Endodermal cell (in vitro differentiated cells): Measurements from ENCODE around the gene SLC28A1. TPM values are rescaled to one million over a fixed set of nuclear protein-coding genes. Genes with fewer than 3 reads are reported as not detected.
A peak's percentile ranks its signal among the peaks of the same experiment; 100 is the strongest.
"Not testable (repeated sequence)": the region's sequence is repeated elsewhere in the genome, so short reads cannot be mapped to it uniquely, and the experiment has no call there.

Experiments
- DNase-seq: peaks from one replicate; pipeline ENCODE4 v3.0.0-alpha.2; 2017
- H3K27ac ChIP-seq: 2 replicates; pipeline ENCODE4 v1.5.1; 2013; ENCODE audit warnings: mild to moderate bottlenecking, low read depth, low read length, moderate library complexity
- H3K27me3 ChIP-seq: 2 replicates; pipeline ENCODE4 v1.6.1; 2013; ENCODE audit warnings: mild to moderate bottlenecking, low read length, moderate library complexity; ENCODE audit not compliant: insufficient read depth, control insufficient read depth, poor library complexity, severe bottlenecking
- H3K36me3 ChIP-seq: 2 replicates; pipeline ENCODE4 v1.7.0; 2013; ENCODE audit warnings: mild to moderate bottlenecking, low read length, moderate library complexity; ENCODE audit not compliant: control insufficient read depth, insufficient read depth
- H3K4me1 ChIP-seq: one replicate; pipeline ENCODE4 v1.7.0; 2013; ENCODE audit warnings: low read length; ENCODE audit not compliant: control insufficient read depth, insufficient read depth
- H3K4me3 ChIP-seq: 2 replicates; pipeline ENCODE4 v1.5.1; 2013; ENCODE audit warnings: mild to moderate bottlenecking, low read length, moderate library complexity
- H3K9ac ChIP-seq: 2 replicates; pipeline ENCODE4 v1.6.1; 2013; ENCODE audit warnings: mild to moderate bottlenecking, low read length, moderate library complexity; ENCODE audit not compliant: poor library complexity, severe bottlenecking; ENCODE audit errors: extremely low read depth
- H3K9me3 ChIP-seq: 2 replicates; pipeline ENCODE4 v1.6.1; 2013; ENCODE audit warnings: mild to moderate bottlenecking, low read length, moderate library complexity; ENCODE audit not compliant: control insufficient read depth
- H3K27ac Mint-ChIP-seq: 2 replicates; pipeline ENCODE4 v1.8.0; 2020; ENCODE audit warnings: mixed read lengths
- H3K27me3 Mint-ChIP-seq: 2 replicates; pipeline ENCODE4 v1.8.0; 2021; ENCODE audit warnings: mild to moderate bottlenecking, mixed read lengths; ENCODE audit not compliant: insufficient read depth
- H3K36me3 Mint-ChIP-seq: 2 replicates; pipeline ENCODE4 v1.8.0; 2020; ENCODE audit warnings: low read depth, mixed read lengths
- H3K4me1 Mint-ChIP-seq: 2 replicates; pipeline ENCODE4 v1.8.0; 2020; ENCODE audit warnings: mixed read lengths
- H3K4me3 Mint-ChIP-seq: 2 replicates; pipeline ENCODE4 v1.8.0; 2020; ENCODE audit warnings: mild to moderate bottlenecking, moderate library complexity, mixed read lengths
- H3K9me3 Mint-ChIP-seq: 2 replicates; pipeline ENCODE4 v1.8.0; 2020; ENCODE audit warnings: mild to moderate bottlenecking, mixed read lengths
- WGBS, 2 experiments: methylation state at CpG; one replicate each; pipeline versions ENCODE4 v1.1.5 to v1.1.7; 2013; ENCODE audit warnings: missing lambda C conversion rate in 2 of 2, mixed read lengths in 1 of 2; ENCODE audit not compliant: insufficient coverage in 1 of 2, insufficient read length in 1 of 2; 5-methylcytosine and 5-hydroxymethylcytosine counted together
- total RNA-seq, 2 donors: library from RNA; stranded (reverse); fragmentation: NEBNext Ultra II Directional in 1 of 2; extraction: Animal tissue kit (Norgen Biotek cat#: 25700) in 1 of 2; gene quantifications; 2 replicates in 1 of 2; 3 replicates in 1 of 2; pipeline ENCODE4 v1.2.1, GENCODE V29; 2021
- TF ChIP-seq, protein P1 (sequence below): fragments of 200-600 bp; sonication (generic); conservative IDR thresholded peaks from 2 replicates; pipeline ENCODE4 v1.5.0; 2021; ENCODE audit warnings: antibody characterized with exemption, mild to moderate bottlenecking

Gene SLC28A1
- total RNA-seq, 2 donors from 2014 or later, result not detected

GRCh38 chr15:84922530-84922929, 38.1 kb downstream of the SLC28A1 start:
- Histone ChIP-seq H3K9me3 (no peaks in the 10 kb centered on the region), H3K36me3 (no peaks in the 10 kb centered on the region), H3K4me1 (no peaks in the 10 kb centered on the region), H3K27ac (no peak overlapping the region), H3K4me3 (no peak overlapping the region), H3K9ac (no peak overlapping the region), H3K27me3 (no peaks in the 10 kb centered on the region)
- Mint-ChIP-seq H3K27me3 (no peaks in the 10 kb centered on the region), H3K4me3 (no peak overlapping the region), H3K36me3 (no peaks in the 10 kb centered on the region), H3K9me3 (no peaks in the 10 kb centered on the region), H3K27ac (no peak overlapping the region), H3K4me1 (no peaks in the 10 kb centered on the region)
- TF ChIP-seq, protein P1, sequence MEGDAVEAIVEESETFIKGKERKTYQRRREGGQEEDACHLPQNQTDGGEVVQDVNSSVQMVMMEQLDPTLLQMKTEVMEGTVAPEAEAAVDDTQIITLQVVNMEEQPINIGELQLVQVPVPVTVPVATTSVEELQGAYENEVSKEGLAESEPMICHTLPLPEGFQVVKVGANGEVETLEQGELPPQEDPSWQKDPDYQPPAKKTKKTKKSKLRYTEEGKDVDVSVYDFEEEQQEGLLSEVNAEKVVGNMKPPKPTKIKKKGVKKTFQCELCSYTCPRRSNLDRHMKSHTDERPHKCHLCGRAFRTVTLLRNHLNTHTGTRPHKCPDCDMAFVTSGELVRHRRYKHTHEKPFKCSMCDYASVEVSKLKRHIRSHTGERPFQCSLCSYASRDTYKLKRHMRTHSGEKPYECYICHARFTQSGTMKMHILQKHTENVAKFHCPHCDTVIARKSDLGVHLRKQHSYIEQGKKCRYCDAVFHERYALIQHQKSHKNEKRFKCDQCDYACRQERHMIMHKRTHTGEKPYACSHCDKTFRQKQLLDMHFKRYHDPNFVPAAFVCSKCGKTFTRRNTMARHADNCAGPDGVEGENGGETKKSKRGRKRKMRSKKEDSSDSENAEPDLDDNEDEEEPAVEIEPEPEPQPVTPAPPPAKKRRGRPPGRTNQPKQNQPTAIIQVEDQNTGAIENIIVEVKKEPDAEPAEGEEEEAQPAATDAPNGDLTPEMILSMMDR, result no peak
- WGBS, 2 experiments, result 89 to 96% methylated on average over 7 to 13 of the region's 13 CpGs
- DNase-seq, result peak; percentile 38

DNA sequence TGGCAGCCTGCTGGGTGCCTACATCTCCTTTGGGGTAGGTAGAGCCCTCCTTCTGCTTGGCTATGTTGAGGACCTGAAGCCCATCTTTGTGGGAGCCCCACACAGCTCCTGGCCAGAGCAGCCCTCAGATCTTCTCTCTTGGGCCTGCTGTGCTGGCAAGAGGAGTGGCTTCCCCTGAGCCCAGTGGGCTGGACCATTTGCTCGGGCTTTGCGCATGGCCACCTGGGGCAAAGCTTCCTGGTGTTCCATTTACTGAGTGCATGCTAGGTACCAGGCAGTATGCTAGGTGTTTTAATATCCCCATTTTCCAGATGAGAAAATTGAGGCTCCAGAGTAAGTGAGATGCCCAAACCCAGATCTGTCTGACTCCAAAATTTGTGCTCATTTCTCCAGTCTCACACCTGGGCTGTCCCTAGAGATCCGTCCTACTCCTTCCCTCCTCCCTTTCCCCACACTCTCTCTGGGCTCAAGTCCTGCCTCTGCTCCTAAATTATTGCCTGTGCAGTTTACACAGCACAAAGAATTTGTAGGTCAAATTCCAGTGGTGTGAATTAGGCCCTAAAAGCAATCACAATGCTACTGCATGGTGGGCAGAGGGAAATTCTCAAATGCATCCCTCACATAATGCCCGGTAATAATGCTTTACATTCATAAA, 39.7 kb downstream of the SLC28A1 start:
- H3K36me3 Mint-ChIP-seq, result no peaks in the 10 kb centered on the region
- H3K4me3 Mint-ChIP-seq, result no peak overlapping the region
- Histone ChIP-seq H3K36me3 (no peaks in the 10 kb centered on the region), H3K9me3 (no peaks in the 10 kb centered on the region), H3K4me1 (peaks cover 2% of the 10 kb centered on the region), H3K27me3 (no peaks in the 10 kb centered on the region), H3K4me3 (no peak overlapping the region), H3K9ac (no peak overlapping the region), H3K27ac (no peak overlapping the region)
- peaks cover 3% of the 10 kb centered on the region for H3K4me1 Mint-ChIP-seq
- no peak overlapping the region for H3K27ac Mint-ChIP-seq
- TF ChIP-seq, protein P1, result no peak
- H3K27me3 Mint-ChIP-seq, result no peaks in the 10 kb centered on the region
- DNase-seq, result peak; percentile 59
- WGBS, 2 experiments, result 84 to 91% methylated on average over 4 of the region's 4 CpGs
- H3K9me3 Mint-ChIP-seq, result no peaks in the 10 kb centered on the region

DNA sequence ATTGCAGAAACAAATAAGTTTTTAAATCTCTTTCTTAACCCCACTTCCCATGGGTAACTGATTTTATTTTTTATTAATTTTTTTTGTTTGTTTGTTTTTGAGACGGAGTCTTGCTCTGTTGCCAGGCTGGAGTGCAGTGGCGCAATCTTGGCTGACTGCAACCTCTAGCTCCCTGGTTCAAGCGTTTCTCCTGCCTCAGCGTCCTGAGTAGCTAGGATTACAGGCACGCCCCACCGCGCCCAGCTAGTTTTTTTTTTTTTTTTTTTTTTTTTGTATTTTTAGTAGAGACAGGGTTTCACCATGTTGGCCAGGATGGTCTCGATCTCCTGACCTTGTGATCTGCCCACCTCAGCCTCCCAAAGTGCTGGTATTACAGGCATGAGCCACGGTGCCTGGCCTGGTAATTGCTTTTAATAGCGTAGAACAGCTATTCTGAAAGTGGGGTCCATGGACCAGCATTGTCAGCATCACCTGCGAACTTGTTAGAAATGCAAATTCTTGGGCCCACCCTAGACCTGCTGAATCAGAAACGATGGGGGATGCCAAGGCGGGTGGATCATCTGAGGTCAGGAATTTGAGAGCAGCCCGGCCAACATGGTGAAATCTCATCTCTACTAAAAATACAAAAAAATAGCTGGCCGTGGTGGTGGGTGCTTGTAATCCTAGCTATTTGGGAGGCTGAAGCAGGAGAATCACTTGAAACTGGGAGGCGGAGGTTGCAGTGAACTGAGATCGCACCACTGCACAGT, 40.5 kb downstream of the SLC28A1 start:
- not testable (repeated sequence) for H3K27me3 ChIP-seq, H3K36me3 ChIP-seq, H3K27ac ChIP-seq, H3K4me1 Mint-ChIP-seq, H3K27me3 Mint-ChIP-seq, H3K9me3 Mint-ChIP-seq, H3K27ac Mint-ChIP-seq, H3K9ac ChIP-seq, H3K4me3 ChIP-seq, H3K4me1 ChIP-seq, H3K9me3 ChIP-seq, H3K36me3 Mint-ChIP-seq, DNase-seq, H3K4me3 Mint-ChIP-seq
- 83 to 92% methylated on average over 8 to 17 of the region's 17 CpGs for WGBS, 2 experiments
